Neural cell (in vitro differentiated cells): ENCODE data around the gene RBM20. TPM values are rescaled to one million over a fixed set of nuclear protein-coding genes. Genes with fewer than 3 reads are reported as not detected.
A peak's percentile ranks its signal among the peaks of the same experiment; 100 is the strongest.

Experiments used
- H2AFZ ChIP-seq: fragments of 200-600, 300-800 bp; sonication (generic), shearing (Covaris generic); 2 replicates; pipeline ENCODE4 v1.6.0; 2014; ENCODE audit warnings: low read depth, mild to moderate bottlenecking, antibody characterized with exemption, low read length, moderate library complexity
- H3F3A ChIP-seq: fragments of 200-600 bp; shearing (Covaris generic); 2 replicates; pipeline ENCODE4 v1.6.1; 2016; ENCODE audit warnings: mild to moderate bottlenecking, moderate library complexity, mixed read lengths, antibody characterized with exemption, low read length; ENCODE audit not compliant: insufficient read depth, poor library complexity, severe bottlenecking
- H3K27ac ChIP-seq: fragments of 200-600, 300-800 bp; sonication (generic), shearing (Covaris generic); 2 replicates; pipeline ENCODE4 v1.5.1; 2014; ENCODE audit warnings: mild to moderate bottlenecking, low read length, moderate library complexity
- H3K27me3 ChIP-seq: fragments of 300-800, 200-600 bp; sonication (generic), shearing (Covaris generic); 2 replicates; pipeline ENCODE4 v1.6.0; 2014; ENCODE audit warnings: mild to moderate bottlenecking, low read depth, low read length, moderate library complexity; ENCODE audit not compliant: insufficient read depth
- H3K36me3 ChIP-seq: fragments of 300-800, 200-600 bp; sonication (generic), shearing (Covaris generic); 2 replicates; pipeline ENCODE4 v1.5.1; 2014; ENCODE audit warnings: mild to moderate bottlenecking, antibody characterized with exemption, low read length, moderate library complexity; ENCODE audit not compliant: insufficient read depth
- H3K4me2 ChIP-seq: fragments of 300-800, 200-600 bp; sonication (generic), shearing (Covaris generic); 2 replicates; pipeline ENCODE4 v1.6.0; 2014; ENCODE audit warnings: mild to moderate bottlenecking, low read length
- H3K4me3 ChIP-seq: fragments of 300-800, 200-600 bp; sonication (generic), shearing (Covaris generic); 2 replicates; pipeline ENCODE4 v1.5.1; 2014; ENCODE audit warnings: mild to moderate bottlenecking, low read length, moderate library complexity
- H3K79me2 ChIP-seq: fragments of 200-600 bp; shearing (Covaris generic); replicated peaks from 2 replicates; pipeline ENCODE4 v1.6.0; 2014; ENCODE audit warnings: mild to moderate bottlenecking, low read length, moderate library complexity; ENCODE audit not compliant: insufficient read depth
- H3K9ac ChIP-seq: fragments of 300-800, 200-600 bp; sonication (generic), shearing (Covaris generic); 2 replicates; pipeline ENCODE4 v1.6.1; 2016; ENCODE audit warnings: mild to moderate bottlenecking, low read length, mixed read lengths
- H3K9me2 ChIP-seq: fragments of 200-600 bp; shearing (Covaris generic); 2 replicates; pipeline ENCODE4 v1.6.1; 2016; ENCODE audit warnings: mild to moderate bottlenecking, low read length, mixed read lengths; ENCODE audit not compliant: insufficient read depth
- H3K9me3 ChIP-seq: fragments of 200-600, 300-800 bp; sonication (generic), shearing (Covaris generic); 2 replicates; pipeline ENCODE4 v1.6.1; 2016; ENCODE audit warnings: mild to moderate bottlenecking, mixed run types, low read length, moderate library complexity, mixed read lengths
- H4K20me1 ChIP-seq: fragments of 200-600 bp; shearing (Covaris generic); 2 replicates; pipeline ENCODE4 v1.6.1; 2016; ENCODE audit warnings: mild to moderate bottlenecking, mixed run types; ENCODE audit not compliant: insufficient read depth
- EP300 ChIP-seq: fragments of 450-650 bp; conservative IDR thresholded peaks from 2 replicates; pipeline ENCODE4 v1.6.1; 2014; ENCODE audit warnings: antibody characterized with exemption, mild to moderate bottlenecking, moderate library complexity; ENCODE audit not compliant: poor library complexity, severe bottlenecking
- EZH2 ChIP-seq: fragments of 200-600, 300-800 bp; shearing (Covaris generic), sonication (generic); IDR thresholded peaks from 2 replicates; pipeline ENCODE4 v1.6.1; 2014; ENCODE audit warnings: antibody characterized with exemption, low read length, borderline replicate concordance, mild to moderate bottlenecking; ENCODE audit not compliant: insufficient read depth, poor library complexity, severe bottlenecking
- MXI1 ChIP-seq: fragments of 450-650 bp; conservative IDR thresholded peaks from 2 replicates; pipeline ENCODE4 v1.6.1; 2014; ENCODE audit warnings: antibody characterized with exemption, mild to moderate bottlenecking; ENCODE audit not compliant: poor library complexity, severe bottlenecking
- POLR2AphosphoS5 ChIP-seq: IDR thresholded peaks from 2 replicates; pipeline ENCODE4 v1.6.1; 2012
- RAD21 ChIP-seq: fragments of 450-650 bp; conservative IDR thresholded peaks from 2 replicates; pipeline ENCODE4 v1.6.1; 2014; ENCODE audit warnings: antibody characterized with exemption, mild to moderate bottlenecking, moderate library complexity
- SMC3 ChIP-seq: fragments of 450-650 bp; conservative IDR thresholded peaks from 2 replicates; pipeline ENCODE4 v1.6.1; 2014; ENCODE audit warnings: antibody characterized with exemption, mild to moderate bottlenecking, moderate library complexity; ENCODE audit not compliant: poor library complexity
- TAF1 ChIP-seq: IDR thresholded peaks from 2 replicates; pipeline ENCODE4 v1.6.1; 2012; ENCODE audit warnings: low read depth
- polyA plus RNA-seq: library from polyadenylated mRNA; depleted of rRNA; stranded (reverse); fragments of >200 nt; gene quantifications from 2 replicates; pipeline ENCODE4 v1.2.3, GENCODE V29; 2014
- TF ChIP-seq, protein P1 (sequence below): IDR thresholded peaks from 2 replicates; pipeline ENCODE4 v1.6.1; 2012; ENCODE audit warnings: borderline replicate concordance
- TF ChIP-seq, protein P2 (sequence below): fragments of 450-650 bp; IDR thresholded peaks from 2 replicates; pipeline ENCODE4 v1.5.1; 2014; ENCODE audit warnings: antibody characterized with exemption, mild to moderate bottlenecking, moderate library complexity; ENCODE audit not compliant: poor library complexity, severe bottlenecking

Gene RBM20
- polyA plus RNA-seq, 1 donor from 2014 or later = 0.07 TPM

- no peaks in the 10 kb centered on the region for H3K9me3 ChIP-seq
- TF ChIP-seq EZH2 (no peak), RAD21 (no peak), MXI1 (no peak), SMC3 (no peak), TAF1 (no peak), EP300 (no peak), POLR2AphosphoS5 (no peak)
- TF ChIP-seq, protein P1, sequence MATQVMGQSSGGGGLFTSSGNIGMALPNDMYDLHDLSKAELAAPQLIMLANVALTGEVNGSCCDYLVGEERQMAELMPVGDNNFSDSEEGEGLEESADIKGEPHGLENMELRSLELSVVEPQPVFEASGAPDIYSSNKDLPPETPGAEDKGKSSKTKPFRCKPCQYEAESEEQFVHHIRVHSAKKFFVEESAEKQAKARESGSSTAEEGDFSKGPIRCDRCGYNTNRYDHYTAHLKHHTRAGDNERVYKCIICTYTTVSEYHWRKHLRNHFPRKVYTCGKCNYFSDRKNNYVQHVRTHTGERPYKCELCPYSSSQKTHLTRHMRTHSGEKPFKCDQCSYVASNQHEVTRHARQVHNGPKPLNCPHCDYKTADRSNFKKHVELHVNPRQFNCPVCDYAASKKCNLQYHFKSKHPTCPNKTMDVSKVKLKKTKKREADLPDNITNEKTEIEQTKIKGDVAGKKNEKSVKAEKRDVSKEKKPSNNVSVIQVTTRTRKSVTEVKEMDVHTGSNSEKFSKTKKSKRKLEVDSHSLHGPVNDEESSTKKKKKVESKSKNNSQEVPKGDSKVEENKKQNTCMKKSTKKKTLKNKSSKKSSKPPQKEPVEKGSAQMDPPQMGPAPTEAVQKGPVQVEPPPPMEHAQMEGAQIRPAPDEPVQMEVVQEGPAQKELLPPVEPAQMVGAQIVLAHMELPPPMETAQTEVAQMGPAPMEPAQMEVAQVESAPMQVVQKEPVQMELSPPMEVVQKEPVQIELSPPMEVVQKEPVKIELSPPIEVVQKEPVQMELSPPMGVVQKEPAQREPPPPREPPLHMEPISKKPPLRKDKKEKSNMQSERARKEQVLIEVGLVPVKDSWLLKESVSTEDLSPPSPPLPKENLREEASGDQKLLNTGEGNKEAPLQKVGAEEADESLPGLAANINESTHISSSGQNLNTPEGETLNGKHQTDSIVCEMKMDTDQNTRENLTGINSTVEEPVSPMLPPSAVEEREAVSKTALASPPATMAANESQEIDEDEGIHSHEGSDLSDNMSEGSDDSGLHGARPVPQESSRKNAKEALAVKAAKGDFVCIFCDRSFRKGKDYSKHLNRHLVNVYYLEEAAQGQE = no peak
- TF ChIP-seq, protein P2, sequence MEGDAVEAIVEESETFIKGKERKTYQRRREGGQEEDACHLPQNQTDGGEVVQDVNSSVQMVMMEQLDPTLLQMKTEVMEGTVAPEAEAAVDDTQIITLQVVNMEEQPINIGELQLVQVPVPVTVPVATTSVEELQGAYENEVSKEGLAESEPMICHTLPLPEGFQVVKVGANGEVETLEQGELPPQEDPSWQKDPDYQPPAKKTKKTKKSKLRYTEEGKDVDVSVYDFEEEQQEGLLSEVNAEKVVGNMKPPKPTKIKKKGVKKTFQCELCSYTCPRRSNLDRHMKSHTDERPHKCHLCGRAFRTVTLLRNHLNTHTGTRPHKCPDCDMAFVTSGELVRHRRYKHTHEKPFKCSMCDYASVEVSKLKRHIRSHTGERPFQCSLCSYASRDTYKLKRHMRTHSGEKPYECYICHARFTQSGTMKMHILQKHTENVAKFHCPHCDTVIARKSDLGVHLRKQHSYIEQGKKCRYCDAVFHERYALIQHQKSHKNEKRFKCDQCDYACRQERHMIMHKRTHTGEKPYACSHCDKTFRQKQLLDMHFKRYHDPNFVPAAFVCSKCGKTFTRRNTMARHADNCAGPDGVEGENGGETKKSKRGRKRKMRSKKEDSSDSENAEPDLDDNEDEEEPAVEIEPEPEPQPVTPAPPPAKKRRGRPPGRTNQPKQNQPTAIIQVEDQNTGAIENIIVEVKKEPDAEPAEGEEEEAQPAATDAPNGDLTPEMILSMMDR = no peak
- no peak overlapping the region for H2AFZ ChIP-seq
- no peaks in the 10 kb centered on the region for H3K9me2 ChIP-seq
- no peaks in the 10 kb centered on the region for H3K79me2 ChIP-seq
- no peaks in the 10 kb centered on the region for H3F3A ChIP-seq
- no peaks in the 10 kb centered on the region for H3K36me3 ChIP-seq
- H4K20me1 ChIP-seq = no peaks in the 10 kb centered on the region
- peak overlapping the region; percentile 46 for H3K27ac ChIP-seq
- H3K4me2 ChIP-seq = no peak overlapping the region
- no peak overlapping the region for H3K4me3 ChIP-seq
- H3K27me3 ChIP-seq = no peaks in the 10 kb centered on the region
- H3K9ac ChIP-seq = no peak overlapping the region
Measured at GRCh38 chr10:110771991-110772390, 127.9 kb downstream of the RBM20 start.

DNA sequence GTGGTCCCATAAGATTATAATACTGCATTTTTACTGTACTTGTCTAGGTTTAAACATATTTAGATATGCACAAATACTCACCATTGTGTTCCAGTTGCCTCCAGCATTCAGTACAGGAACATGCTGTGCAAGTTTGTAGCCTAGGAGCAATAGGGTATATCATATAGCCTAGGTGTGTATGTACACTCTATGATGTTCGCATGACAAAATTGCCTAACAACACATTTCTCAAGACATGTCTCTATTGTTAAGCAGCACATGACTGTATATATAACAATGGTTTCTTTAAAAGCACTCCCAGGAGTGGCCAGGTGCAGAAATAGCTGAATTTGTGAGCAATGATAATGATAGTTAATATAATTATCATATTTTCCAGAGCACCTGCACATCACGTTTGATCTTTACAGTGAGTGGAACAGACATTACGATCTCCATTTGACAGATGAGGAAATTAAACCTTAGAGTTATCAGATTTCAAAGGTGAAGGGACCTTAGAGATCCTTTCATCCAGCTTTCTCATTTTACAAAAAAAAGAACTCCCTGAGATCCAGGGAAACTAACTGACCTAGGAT is 128.4 kb downstream of the RBM20 start:
- H3K27ac ChIP-seq = peak overlapping the region; percentile 46
- no peak overlapping the region for H3K4me3 ChIP-seq
- no peaks in the 10 kb centered on the region for H3K79me2 ChIP-seq
- H3K9me3 ChIP-seq = no peaks in the 10 kb centered on the region
- peak; percentile 30 for TF ChIP-seq POLR2AphosphoS5
- TF ChIP-seq EZH2 = no peak
- peak; percentile 22 for TF ChIP-seq EP300
- TF ChIP-seq MXI1 = no peak
- H3K4me2 ChIP-seq = no peak overlapping the region
- H3K9ac ChIP-seq = peak overlapping the region; percentile 27
- no peaks in the 10 kb centered on the region for H4K20me1 ChIP-seq
- H2AFZ ChIP-seq = no peak overlapping the region
- H3K9me2 ChIP-seq = no peaks in the 10 kb centered on the region
- H3K36me3 ChIP-seq = no peaks in the 10 kb centered on the region
- no peaks in the 10 kb centered on the region for H3K27me3 ChIP-seq
- H3F3A ChIP-seq = no peaks in the 10 kb centered on the region
